Left renal pelvis (tissue), 4 donors: ENCODE measurements around the gene SH3BP2. TPM values are rescaled to one million over a fixed set of nuclear protein-coding genes. Genes with fewer than 3 reads are reported as not detected.
A peak's percentile ranks its signal among the peaks of the same experiment; 100 is the strongest.

Experiments used
- DNase-seq, 4 donors: peaks; one replicate each; pipeline ENCODE4 v3.0.0-alpha.2; 2013; ENCODE audit warnings: low read depth in 4 of 4, low spot score in 3 of 4
- polyA plus RNA-seq, 4 donors: library from polyadenylated mRNA; unstranded; fragments of 120-200 nt; gene quantifications; one replicate each; pipeline ENCODE4 v1.2.1, GENCODE V29; 2013; ENCODE audit not compliant: insufficient read length in 4 of 4

The SH3BP2 gene
- polyA plus RNA-seq, 4 donors, result 27.5 to 52.0 (median 30.7) TPM

GRCh38 chr4:2800691-2801596 lies 8.1 kb downstream of the SH3BP2 start:
- DNase-seq, result peak in 1 of 4 donors; percentile 57

- no peak for DNase-seq
These were observed 10.0 kb downstream of the SH3BP2 start for GRCh38 chr4:2802618-2803531.

GRCh38 chr4:2803624-2804448 lies 11.0 kb downstream of the SH3BP2 start:
- DNase-seq, result no peak

GRCh38 chr4:2804449-2804972 lies 11.6 kb downstream of the SH3BP2 start:
- no peak for DNase-seq

GRCh38 chr4:2804973-2805501 lies 12.2 kb downstream of the SH3BP2 start:
- no peak for DNase-seq

- no peak for DNase-seq
These were observed 13.0 kb downstream of the SH3BP2 start for GRCh38 chr4:2805712-2806389.

GRCh38 chr4:2806390-2807355 lies 13.8 kb downstream of the SH3BP2 start:
- DNase-seq, result no peak

GRCh38 chr4:2807571-2807970 lies 14.7 kb downstream of the SH3BP2 start:
- no peak for DNase-seq

- no peak for DNase-seq
These were observed 15.1 kb downstream of the SH3BP2 start for GRCh38 chr4:2808001-2808400.

GRCh38 chr4:2809610-2810180 lies 16.8 kb downstream of the SH3BP2 start:
- no peak for DNase-seq

GRCh38 chr4:2810388-2810787 lies 17.5 kb downstream of the SH3BP2 start:
- DNase-seq, result no peak

- no peak for DNase-seq
These were observed 19.1 kb downstream of the SH3BP2 start for GRCh38 chr4:2811830-2812611.

- no peak for DNase-seq
These were observed 19.9 kb downstream of the SH3BP2 start for GRCh38 chr4:2812612-2813354.

GRCh38 chr4:2813446-2814405 lies 20.8 kb downstream of the SH3BP2 start:
- DNase-seq, result no peak

GRCh38 chr4:2814627-2815270 lies 21.9 kb downstream of the SH3BP2 start:
- no peak for DNase-seq
